ENCODE data around the gene MSMP. TPM values are rescaled to one million over a fixed set of nuclear protein-coding genes. Genes with fewer than 3 reads are reported as not detected.

The MSMP gene
- total and polyA plus RNA-seq, 2 experiments from 2014 or later = 0.81 TPM; not detected in 1

GRCh38 chr9:35718721-35719511 lies 35.2 kb downstream of the MSMP start:
- no peak overlapping the region for H3K27ac Mint-ChIP-seq
- H3K4me1 Mint-ChIP-seq = peaks cover 4% of the 10 kb centered on the region; the same call in 1 of the 3 replicates
- H3K9me3 Mint-ChIP-seq = no peaks in the 10 kb centered on the region
- no peak overlapping the region for H3K4me3 Mint-ChIP-seq
- no peak overlapping the region for H3K4me3 ChIP-seq
- ATAC-seq (no peak), DNase-seq (ENCODE audit: low spot score) (no peak)
- H3F3A ChIP-seq (replicated peaks; ENCODE audit: low read depth) = no peaks in the 10 kb centered on the region
- no peak overlapping the region for H2AFZ ChIP-seq
- no peaks in the 10 kb centered on the region for H3K27me3 Mint-ChIP-seq (ENCODE audit: insufficient read depth, low read depth, poor library complexity)
- TF ChIP-seq ZNF331 (CRISPR knock-in tag; IDR thresholded peaks at IDR 0.05; ENCODE audit: low read depth) = no peak
- TF ChIP-seq CREB1 (CRISPR knock-in tag; IDR thresholded peaks at IDR 0.05; ENCODE audit: low read depth) = no peak
- no peak for TF ChIP-seq POLR2AphosphoS5 (IDR thresholded peaks at IDR 0.05; ENCODE audit: low read depth)
- TF ChIP-seq, protein P1, sequence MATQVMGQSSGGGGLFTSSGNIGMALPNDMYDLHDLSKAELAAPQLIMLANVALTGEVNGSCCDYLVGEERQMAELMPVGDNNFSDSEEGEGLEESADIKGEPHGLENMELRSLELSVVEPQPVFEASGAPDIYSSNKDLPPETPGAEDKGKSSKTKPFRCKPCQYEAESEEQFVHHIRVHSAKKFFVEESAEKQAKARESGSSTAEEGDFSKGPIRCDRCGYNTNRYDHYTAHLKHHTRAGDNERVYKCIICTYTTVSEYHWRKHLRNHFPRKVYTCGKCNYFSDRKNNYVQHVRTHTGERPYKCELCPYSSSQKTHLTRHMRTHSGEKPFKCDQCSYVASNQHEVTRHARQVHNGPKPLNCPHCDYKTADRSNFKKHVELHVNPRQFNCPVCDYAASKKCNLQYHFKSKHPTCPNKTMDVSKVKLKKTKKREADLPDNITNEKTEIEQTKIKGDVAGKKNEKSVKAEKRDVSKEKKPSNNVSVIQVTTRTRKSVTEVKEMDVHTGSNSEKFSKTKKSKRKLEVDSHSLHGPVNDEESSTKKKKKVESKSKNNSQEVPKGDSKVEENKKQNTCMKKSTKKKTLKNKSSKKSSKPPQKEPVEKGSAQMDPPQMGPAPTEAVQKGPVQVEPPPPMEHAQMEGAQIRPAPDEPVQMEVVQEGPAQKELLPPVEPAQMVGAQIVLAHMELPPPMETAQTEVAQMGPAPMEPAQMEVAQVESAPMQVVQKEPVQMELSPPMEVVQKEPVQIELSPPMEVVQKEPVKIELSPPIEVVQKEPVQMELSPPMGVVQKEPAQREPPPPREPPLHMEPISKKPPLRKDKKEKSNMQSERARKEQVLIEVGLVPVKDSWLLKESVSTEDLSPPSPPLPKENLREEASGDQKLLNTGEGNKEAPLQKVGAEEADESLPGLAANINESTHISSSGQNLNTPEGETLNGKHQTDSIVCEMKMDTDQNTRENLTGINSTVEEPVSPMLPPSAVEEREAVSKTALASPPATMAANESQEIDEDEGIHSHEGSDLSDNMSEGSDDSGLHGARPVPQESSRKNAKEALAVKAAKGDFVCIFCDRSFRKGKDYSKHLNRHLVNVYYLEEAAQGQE (IDR thresholded peaks at IDR 0.05; ENCODE audit: unreplicated experiment) = no peak
- no peak for TF ChIP-seq EZH2phosphoT487 (IDR thresholded peaks at IDR 0.05; ENCODE audit: unreplicated experiment)
- TF ChIP-seq NANOG (IDR thresholded peaks at IDR 0.05; ENCODE audit: borderline replicate concordance) = no peak
- TF ChIP-seq, protein P2, sequence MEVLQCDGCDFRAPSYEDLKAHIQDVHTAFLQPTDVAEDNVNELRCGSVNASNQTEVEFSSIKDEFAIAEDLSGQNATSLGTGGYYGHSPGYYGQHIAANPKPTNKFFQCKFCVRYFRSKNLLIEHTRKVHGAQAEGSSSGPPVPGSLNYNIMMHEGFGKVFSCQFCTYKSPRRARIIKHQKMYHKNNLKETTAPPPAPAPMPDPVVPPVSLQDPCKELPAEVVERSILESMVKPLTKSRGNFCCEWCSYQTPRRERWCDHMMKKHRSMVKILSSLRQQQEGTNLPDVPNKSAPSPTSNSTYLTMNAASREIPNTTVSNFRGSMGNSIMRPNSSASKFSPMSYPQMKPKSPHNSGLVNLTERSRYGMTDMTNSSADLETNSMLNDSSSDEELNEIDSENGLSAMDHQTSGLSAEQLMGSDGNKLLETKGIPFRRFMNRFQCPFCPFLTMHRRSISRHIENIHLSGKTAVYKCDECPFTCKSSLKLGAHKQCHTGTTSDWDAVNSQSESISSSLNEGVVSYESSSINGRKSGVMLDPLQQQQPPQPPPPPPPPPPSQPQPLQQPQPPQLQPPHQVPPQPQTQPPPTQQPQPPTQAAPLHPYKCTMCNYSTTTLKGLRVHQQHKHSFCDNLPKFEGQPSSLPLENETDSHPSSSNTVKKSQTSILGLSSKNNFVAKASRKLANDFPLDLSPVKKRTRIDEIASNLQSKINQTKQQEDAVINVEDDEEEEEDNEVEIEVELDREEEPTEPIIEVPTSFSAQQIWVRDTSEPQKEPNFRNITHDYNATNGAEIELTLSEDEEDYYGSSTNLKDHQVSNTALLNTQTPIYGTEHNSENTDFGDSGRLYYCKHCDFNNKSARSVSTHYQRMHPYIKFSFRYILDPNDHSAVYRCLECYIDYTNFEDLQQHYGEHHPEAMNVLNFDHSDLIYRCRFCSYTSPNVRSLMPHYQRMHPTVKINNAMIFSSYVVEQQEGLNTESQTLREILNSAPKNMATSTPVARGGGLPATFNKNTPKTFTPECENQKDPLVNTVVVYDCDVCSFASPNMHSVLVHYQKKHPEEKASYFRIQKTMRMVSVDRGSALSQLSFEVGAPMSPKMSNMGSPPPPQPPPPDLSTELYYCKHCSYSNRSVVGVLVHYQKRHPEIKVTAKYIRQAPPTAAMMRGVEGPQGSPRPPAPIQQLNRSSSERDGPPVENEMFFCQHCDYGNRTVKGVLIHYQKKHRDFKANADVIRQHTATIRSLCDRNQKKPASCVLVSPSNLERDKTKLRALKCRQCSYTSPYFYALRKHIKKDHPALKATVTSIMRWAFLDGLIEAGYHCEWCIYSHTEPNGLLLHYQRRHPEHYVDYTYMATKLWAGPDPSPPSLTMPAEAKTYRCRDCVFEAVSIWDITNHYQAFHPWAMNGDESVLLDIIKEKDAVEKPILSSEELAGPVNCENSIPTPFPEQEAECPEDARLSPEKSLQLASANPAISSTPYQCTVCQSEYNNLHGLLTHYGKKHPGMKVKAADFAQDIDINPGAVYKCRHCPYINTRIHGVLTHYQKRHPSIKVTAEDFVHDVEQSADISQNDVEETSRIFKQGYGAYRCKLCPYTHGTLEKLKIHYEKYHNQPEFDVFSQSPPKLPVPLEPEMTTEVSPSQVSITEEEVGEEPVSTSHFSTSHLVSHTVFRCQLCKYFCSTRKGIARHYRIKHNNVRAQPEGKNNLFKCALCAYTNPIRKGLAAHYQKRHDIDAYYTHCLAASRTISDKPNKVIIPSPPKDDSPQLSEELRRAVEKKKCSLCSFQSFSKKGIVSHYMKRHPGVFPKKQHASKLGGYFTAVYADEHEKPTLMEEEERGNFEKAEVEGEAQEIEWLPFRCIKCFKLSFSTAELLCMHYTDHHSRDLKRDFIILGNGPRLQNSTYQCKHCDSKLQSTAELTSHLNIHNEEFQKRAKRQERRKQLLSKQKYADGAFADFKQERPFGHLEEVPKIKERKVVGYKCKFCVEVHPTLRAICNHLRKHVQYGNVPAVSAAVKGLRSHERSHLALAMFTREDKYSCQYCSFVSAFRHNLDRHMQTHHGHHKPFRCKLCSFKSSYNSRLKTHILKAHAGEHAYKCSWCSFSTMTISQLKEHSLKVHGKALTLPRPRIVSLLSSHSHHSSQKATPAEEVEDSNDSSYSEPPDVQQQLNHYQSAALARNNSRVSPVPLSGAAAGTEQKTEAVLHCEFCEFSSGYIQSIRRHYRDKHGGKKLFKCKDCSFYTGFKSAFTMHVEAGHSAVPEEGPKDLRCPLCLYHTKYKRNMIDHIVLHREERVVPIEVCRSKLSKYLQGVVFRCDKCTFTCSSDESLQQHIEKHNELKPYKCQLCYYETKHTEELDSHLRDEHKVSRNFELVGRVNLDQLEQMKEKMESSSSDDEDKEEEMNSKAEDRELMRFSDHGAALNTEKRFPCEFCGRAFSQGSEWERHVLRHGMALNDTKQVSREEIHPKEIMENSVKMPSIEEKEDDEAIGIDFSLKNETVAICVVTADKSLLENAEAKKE (CRISPR knock-in tag; IDR thresholded peaks at IDR 0.05) = no peak
- no peak for TF ChIP-seq ZNF114 (CRISPR knock-in tag; IDR thresholded peaks at IDR 0.05)
- no peak for TF ChIP-seq STAT1 (IDR thresholded peaks at IDR 0.05; ENCODE audit: unreplicated experiment)
- no peak for TF ChIP-seq JUNB (IDR thresholded peaks at IDR 0.05; ENCODE audit: unreplicated experiment)
- TF ChIP-seq EZH2 (IDR thresholded peaks at IDR 0.05; ENCODE audit: low read depth, unreplicated experiment) = no peak
- H3K36me3 ChIP-seq (ENCODE audit: insufficient read depth) = peaks cover 51% of the 10 kb centered on the region
- no peaks in the 10 kb centered on the region for H3K27me3 ChIP-seq (ENCODE audit: insufficient read depth)
- no peaks in the 10 kb centered on the region for H3K4me1 ChIP-seq (ENCODE audit: insufficient read depth)
- H3K4me2 ChIP-seq = no peak overlapping the region
- H3K27ac ChIP-seq (ENCODE audit: low read depth) = no peak overlapping the region
- peaks cover 90% of the 10 kb centered on the region for H3K36me3 Mint-ChIP-seq (ENCODE audit: low read depth)
- no peaks in the 10 kb centered on the region; the same call in 1 of the 2 replicates for H4K20me1 ChIP-seq (replicated peaks; ENCODE audit: insufficient read depth)
- no peaks in the 10 kb centered on the region for H3K9me2 ChIP-seq (ENCODE audit: insufficient read depth)
- H3K79me2 ChIP-seq (replicated peaks; ENCODE audit: insufficient read depth) = no peaks in the 10 kb centered on the region

Data from GM23338 (cell line).